HEK293T (cell line): ENCODE data around the gene HSPA4.

Experiments used
- ARNT ChIP-seq: fragments of 450-650 bp; IDR thresholded peaks from 2 replicates; pipeline ENCODE4 v1.6.1; 2017; ENCODE audit warnings: mild to moderate bottlenecking
- BHLHE40 ChIP-seq: fragments of 450-650 bp; IDR thresholded peaks from 2 replicates; pipeline ENCODE4 v1.6.1; 2016; ENCODE audit warnings: mild to moderate bottlenecking, moderate library complexity, borderline replicate concordance
- SP1 ChIP-seq: fragments of 450-650 bp; IDR thresholded peaks from 2 replicates; pipeline ENCODE4 v1.6.1; 2017

DNA sequence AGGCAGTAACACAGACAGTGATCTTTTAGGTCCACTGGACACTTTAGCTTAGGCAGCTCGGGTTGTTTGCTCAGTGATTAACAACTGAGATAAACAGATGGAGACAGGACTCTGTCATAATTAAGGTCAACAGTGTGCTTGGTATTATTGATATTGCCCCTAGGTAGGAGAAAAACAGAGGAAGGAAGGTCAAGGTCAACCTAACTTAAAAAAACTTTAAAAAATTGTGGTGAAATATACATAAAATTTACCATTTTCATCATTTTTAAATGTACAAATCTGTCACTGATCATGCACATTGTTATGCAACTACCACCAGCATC is 2.1 kb upstream of the HSPA4 start:
- TF ChIP-seq SP1 (no peak), BHLHE40 (no peak), ARNT (no peak)
